ENCODE data around the gene SLC25A13. TPM values are rescaled to one million over a fixed set of nuclear protein-coding genes. Genes with fewer than 3 reads are reported as not detected.

SLC25A13 gene
- total and polyA plus RNA-seq, 2 of the 13 experiments (the other 11 are each of a cell fraction or from before 2014, with no cell fraction given) = 36.2 to 84.9 TPM

DNA sequence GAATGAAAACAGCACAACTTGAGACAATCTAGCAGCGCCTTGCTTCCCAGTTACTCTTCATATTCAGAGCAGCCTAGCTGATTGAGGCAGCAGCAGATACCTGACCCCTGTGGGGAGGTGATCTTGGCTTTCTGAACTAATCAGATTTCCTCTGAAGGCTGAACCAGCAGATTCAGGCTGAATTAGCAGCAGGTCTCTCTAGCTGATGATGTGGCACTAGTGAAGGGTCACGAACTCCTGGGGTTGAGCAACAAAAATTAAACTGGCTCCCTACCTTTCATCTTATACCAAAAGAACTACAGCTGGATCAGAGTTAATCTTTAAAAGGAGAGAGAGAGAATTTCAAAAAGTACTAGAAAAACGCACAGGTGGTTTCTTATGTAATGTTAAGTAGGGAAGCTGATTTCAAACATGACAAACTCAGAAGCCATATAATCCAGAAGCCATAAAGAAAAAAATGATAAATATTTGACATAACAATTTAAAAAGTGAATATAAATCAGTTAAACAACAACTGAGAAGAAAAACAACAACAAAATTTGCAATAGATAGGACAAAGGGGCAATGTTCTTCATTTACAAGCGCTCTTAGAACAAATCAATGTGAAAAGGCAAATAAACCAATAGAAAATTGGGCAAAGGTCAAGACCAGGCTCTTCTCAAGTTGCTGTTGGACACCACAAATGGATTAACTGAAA lies 13.5 kb downstream of the SLC25A13 start (continued):
- TF ChIP-seq, protein P1, sequence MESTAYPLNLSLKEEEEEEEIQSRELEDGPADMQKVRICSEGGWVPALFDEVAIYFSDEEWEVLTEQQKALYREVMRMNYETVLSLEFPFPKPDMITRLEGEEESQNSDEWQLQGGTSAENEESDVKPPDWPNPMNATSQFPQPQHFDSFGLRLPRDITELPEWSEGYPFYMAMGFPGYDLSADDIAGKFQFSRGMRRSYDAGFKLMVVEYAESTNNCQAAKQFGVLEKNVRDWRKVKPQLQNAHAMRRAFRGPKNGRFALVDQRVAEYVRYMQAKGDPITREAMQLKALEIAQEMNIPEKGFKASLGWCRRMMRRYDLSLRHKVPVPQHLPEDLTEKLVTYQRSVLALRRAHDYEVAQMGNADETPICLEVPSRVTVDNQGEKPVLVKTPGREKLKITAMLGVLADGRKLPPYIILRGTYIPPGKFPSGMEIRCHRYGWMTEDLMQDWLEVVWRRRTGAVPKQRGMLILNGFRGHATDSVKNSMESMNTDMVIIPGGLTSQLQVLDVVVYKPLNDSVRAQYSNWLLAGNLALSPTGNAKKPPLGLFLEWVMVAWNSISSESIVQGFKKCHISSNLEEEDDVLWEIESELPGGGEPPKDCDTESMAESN (CRISPR knock-in tag; conservative IDR thresholded peaks at IDR 0.05) = no peak
- TF ChIP-seq ZNF563 (CRISPR knock-in tag; IDR thresholded peaks at IDR 0.05) (no peak), GATAD2A (CRISPR knock-in tag; IDR thresholded peaks at IDR 0.05) (peak; percentile 60), ZNF83 (CRISPR knock-in tag; IDR thresholded peaks at IDR 0.05; ENCODE audit: borderline replicate concordance) (no peak), THAP11 (CRISPR knock-in tag; IDR thresholded peaks at IDR 0.05) (no peak; the same call in 1 of the 2 replicates), CAMTA2 (CRISPR knock-in tag; IDR thresholded peaks at IDR 0.05; ENCODE audit: borderline replicate concordance) (no peak), ZNF841 (CRISPR knock-in tag; IDR thresholded peaks at IDR 0.05; ENCODE audit: borderline replicate concordance) (no peak)
- TF ChIP-seq, protein P2, sequence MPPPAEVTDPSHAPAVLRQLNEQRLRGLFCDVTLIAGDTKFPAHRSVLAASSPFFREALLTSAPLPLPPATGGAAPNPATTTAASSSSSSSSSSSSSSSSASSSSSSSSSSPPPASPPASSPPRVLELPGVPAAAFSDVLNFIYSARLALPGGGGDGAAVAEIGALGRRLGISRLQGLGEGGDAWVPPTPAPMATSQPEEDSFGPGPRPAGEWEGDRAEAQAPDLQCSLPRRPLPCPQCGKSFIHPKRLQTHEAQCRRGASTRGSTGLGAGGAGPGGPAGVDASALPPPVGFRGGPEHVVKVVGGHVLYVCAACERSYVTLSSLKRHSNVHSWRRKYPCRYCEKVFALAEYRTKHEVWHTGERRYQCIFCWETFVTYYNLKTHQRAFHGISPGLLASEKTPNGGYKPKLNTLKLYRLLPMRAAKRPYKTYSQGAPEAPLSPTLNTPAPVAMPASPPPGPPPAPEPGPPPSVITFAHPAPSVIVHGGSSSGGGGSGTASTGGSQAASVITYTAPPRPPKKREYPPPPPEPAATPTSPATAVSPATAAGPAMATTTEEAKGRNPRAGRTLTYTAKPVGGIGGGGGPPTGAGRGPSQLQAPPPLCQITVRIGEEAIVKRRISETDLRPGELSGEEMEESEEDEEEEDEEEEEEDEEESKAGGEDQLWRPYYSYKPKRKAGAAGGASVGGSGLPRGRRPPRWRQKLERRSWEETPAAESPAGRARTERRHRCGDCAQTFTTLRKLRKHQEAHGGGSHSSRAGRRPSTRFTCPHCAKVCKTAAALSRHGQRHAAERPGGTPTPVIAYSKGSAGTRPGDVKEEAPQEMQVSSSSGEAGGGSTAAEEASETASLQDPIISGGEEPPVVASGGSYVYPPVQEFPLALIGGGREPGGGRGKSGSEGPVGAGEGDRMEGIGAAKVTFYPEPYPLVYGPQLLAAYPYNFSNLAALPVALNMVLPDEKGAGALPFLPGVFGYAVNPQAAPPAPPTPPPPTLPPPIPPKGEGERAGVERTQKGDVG (CRISPR knock-in tag; IDR thresholded peaks at IDR 0.05; ENCODE audit: borderline replicate concordance) = no peak
- TF ChIP-seq, protein P3, sequence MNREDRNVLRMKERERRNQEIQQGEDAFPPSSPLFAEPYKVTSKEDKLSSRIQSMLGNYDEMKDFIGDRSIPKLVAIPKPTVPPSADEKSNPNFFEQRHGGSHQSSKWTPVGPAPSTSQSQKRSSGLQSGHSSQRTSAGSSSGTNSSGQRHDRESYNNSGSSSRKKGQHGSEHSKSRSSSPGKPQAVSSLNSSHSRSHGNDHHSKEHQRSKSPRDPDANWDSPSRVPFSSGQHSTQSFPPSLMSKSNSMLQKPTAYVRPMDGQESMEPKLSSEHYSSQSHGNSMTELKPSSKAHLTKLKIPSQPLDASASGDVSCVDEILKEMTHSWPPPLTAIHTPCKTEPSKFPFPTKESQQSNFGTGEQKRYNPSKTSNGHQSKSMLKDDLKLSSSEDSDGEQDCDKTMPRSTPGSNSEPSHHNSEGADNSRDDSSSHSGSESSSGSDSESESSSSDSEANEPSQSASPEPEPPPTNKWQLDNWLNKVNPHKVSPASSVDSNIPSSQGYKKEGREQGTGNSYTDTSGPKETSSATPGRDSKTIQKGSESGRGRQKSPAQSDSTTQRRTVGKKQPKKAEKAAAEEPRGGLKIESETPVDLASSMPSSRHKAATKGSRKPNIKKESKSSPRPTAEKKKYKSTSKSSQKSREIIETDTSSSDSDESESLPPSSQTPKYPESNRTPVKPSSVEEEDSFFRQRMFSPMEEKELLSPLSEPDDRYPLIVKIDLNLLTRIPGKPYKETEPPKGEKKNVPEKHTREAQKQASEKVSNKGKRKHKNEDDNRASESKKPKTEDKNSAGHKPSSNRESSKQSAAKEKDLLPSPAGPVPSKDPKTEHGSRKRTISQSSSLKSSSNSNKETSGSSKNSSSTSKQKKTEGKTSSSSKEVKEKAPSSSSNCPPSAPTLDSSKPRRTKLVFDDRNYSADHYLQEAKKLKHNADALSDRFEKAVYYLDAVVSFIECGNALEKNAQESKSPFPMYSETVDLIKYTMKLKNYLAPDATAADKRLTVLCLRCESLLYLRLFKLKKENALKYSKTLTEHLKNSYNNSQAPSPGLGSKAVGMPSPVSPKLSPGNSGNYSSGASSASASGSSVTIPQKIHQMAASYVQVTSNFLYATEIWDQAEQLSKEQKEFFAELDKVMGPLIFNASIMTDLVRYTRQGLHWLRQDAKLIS (CRISPR knock-in tag; IDR thresholded peaks at IDR 0.05) = no peak
- TF ChIP-seq, protein P4, sequence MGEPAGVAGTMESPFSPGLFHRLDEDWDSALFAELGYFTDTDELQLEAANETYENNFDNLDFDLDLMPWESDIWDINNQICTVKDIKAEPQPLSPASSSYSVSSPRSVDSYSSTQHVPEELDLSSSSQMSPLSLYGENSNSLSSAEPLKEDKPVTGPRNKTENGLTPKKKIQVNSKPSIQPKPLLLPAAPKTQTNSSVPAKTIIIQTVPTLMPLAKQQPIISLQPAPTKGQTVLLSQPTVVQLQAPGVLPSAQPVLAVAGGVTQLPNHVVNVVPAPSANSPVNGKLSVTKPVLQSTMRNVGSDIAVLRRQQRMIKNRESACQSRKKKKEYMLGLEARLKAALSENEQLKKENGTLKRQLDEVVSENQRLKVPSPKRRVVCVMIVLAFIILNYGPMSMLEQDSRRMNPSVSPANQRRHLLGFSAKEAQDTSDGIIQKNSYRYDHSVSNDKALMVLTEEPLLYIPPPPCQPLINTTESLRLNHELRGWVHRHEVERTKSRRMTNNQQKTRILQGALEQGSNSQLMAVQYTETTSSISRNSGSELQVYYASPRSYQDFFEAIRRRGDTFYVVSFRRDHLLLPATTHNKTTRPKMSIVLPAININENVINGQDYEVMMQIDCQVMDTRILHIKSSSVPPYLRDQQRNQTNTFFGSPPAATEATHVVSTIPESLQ (CRISPR knock-in tag; conservative IDR thresholded peaks at IDR 0.05) = no peak
- TF ChIP-seq, protein P5, sequence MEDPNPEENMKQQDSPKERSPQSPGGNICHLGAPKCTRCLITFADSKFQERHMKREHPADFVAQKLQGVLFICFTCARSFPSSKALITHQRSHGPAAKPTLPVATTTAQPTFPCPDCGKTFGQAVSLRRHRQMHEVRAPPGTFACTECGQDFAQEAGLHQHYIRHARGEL (CRISPR knock-in tag; IDR thresholded peaks at IDR 0.05) = no peak
- TF ChIP-seq, protein P6, sequence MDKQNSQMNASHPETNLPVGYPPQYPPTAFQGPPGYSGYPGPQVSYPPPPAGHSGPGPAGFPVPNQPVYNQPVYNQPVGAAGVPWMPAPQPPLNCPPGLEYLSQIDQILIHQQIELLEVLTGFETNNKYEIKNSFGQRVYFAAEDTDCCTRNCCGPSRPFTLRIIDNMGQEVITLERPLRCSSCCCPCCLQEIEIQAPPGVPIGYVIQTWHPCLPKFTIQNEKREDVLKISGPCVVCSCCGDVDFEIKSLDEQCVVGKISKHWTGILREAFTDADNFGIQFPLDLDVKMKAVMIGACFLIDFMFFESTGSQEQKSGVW (CRISPR knock-in tag; IDR thresholded peaks at IDR 0.05; ENCODE audit: borderline replicate concordance) = no peak
- TF ChIP-seq, protein P7, sequence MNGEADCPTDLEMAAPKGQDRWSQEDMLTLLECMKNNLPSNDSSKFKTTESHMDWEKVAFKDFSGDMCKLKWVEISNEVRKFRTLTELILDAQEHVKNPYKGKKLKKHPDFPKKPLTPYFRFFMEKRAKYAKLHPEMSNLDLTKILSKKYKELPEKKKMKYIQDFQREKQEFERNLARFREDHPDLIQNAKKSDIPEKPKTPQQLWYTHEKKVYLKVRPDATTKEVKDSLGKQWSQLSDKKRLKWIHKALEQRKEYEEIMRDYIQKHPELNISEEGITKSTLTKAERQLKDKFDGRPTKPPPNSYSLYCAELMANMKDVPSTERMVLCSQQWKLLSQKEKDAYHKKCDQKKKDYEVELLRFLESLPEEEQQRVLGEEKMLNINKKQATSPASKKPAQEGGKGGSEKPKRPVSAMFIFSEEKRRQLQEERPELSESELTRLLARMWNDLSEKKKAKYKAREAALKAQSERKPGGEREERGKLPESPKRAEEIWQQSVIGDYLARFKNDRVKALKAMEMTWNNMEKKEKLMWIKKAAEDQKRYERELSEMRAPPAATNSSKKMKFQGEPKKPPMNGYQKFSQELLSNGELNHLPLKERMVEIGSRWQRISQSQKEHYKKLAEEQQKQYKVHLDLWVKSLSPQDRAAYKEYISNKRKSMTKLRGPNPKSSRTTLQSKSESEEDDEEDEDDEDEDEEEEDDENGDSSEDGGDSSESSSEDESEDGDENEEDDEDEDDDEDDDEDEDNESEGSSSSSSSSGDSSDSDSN (CRISPR knock-in tag; IDR thresholded peaks at IDR 0.05) = no peak
